ENCODE results near the gene FMNL2. TPM values are rescaled to one million over a fixed set of nuclear protein-coding genes. Genes with fewer than 3 reads are reported as not detected.

FMNL2 gene
- total and polyA plus RNA-seq, 4 donors, result 81.1 to 173 (median 146) TPM

DNA sequence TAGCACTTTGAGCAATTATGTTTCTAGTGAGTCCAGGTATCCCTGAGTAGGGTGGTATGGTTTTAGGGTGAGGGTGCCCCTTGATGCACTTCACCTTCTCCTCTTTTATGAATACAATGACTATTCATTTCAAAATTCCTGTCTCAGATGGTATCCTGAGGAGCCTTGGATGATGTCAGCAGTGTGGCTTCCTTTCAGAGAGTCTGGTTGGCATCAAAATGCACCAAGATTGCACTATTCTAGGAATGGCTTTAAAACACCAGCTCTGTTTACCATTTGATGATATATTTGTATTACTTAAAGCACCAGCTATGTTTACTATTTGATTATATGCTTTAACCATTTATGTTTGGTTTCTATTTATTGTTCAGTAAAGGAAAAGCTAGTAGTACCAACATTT lies 141.0 kb downstream of the FMNL2 start:
- Histone ChIP-seq H3K4me3 (ENCODE audit: low read depth, low read length) (no peak overlapping the region), H3K27me3 (ENCODE audit: control insufficient read depth, insufficient read depth, low read length) (no peaks in the 10 kb centered on the region), H3K4me1 (ENCODE audit: control insufficient read depth, insufficient read depth, low read length) (peaks cover 16% of the 10 kb centered on the region), H3K27ac (ENCODE audit: low read depth, low read length) (no peak overlapping the region), H3K36me3 (ENCODE audit: control insufficient read depth, insufficient read depth, low read length) (no peaks in the 10 kb centered on the region), H3K9me3 (ENCODE audit: control insufficient read depth, insufficient read depth, low read length) (no peaks in the 10 kb centered on the region)
- DNase-seq (ENCODE audit: low read depth in 4 of 6, low spot score in 6 of 6), result no peak

DNA sequence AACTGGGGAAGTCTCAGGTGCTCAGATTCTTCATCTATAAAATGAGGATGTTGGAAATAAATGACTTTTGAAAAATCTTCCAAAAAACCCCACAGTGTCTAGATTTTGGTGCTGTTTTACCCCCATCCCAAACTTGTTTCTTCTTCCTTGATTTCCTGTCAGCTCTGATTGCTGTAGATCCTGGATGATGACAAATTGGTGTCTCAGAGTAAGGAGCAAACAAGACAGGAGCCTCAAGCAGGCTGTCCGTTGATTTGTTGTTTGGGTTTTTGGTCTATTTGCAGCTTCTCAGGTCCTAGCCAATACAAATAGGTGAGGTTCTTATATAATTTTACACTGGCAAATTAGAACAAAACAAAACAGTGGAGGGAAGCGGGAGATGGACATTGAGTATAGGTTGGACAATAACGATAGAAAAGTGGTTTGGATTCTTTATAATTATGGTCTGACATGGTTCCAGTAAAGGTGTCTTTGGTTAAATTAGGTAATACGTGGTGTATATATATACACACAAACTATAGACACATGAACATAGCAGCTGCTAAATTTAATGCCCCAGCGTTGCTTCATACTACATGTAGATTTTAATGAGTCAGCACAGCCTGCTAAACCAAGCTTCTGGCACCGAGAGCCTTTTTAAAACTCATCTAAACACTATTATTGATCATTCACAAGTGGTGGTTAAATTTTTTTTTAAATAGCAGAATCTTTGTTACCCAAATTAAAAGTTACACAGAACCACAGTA lies 142.5 kb downstream of the FMNL2 start:
- DNase-seq (ENCODE audit: low read depth in 4 of 6, low spot score in 6 of 6), result no peak
- no peaks in the 10 kb centered on the region for H3K27me3 ChIP-seq (ENCODE audit: control insufficient read depth, insufficient read depth, low read length)
- WGBS (ENCODE audit: insufficient coverage), result no CpG with 5 or more reads among the region's 6 CpGs
- H3K9me3 ChIP-seq (ENCODE audit: control insufficient read depth, insufficient read depth, low read length), result no peaks in the 10 kb centered on the region
- H3K4me1 ChIP-seq (ENCODE audit: control insufficient read depth, insufficient read depth, low read length), result peaks cover 9% of the 10 kb centered on the region
- no peaks in the 10 kb centered on the region for H3K36me3 ChIP-seq (ENCODE audit: control insufficient read depth, insufficient read depth, low read length)
- H3K27ac ChIP-seq (ENCODE audit: low read depth, low read length), result no peak overlapping the region
- H3K4me3 ChIP-seq (ENCODE audit: low read depth, low read length), result no peak overlapping the region

DNA sequence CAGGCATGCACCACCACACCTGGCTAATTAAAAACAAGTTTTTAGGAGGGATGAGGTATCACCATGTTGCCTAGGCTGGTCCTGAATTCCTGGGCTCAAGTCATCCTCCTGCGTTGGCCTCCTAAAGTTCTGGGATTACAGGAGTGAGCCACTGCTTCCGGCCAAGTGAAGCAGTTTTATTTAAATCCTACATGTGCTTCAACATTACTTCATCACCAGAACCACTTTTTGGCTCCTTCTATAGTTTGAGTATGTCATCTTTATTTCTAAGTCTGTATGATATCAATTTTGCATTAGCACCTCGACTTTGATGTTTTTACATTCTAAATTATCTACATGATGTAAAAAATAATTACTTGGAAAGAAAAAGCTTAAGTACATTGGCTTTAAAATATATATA lies 144.3 kb downstream of the FMNL2 start:
- no CpG with 5 or more reads among the region's 3 CpGs for WGBS (ENCODE audit: insufficient coverage)
- Histone ChIP-seq H3K27ac (ENCODE audit: low read depth, low read length) (no peak overlapping the region), H3K36me3 (ENCODE audit: control insufficient read depth, insufficient read depth, low read length) (no peaks in the 10 kb centered on the region), H3K4me1 (ENCODE audit: control insufficient read depth, insufficient read depth, low read length) (peaks cover 4% of the 10 kb centered on the region), H3K4me3 (ENCODE audit: low read depth, low read length) (no peak overlapping the region), H3K27me3 (ENCODE audit: control insufficient read depth, insufficient read depth, low read length) (no peaks in the 10 kb centered on the region), H3K9me3 (ENCODE audit: control insufficient read depth, insufficient read depth, low read length) (no peaks in the 10 kb centered on the region)
- no peak for DNase-seq (ENCODE audit: low read depth in 4 of 6, low spot score in 6 of 6)

DNA sequence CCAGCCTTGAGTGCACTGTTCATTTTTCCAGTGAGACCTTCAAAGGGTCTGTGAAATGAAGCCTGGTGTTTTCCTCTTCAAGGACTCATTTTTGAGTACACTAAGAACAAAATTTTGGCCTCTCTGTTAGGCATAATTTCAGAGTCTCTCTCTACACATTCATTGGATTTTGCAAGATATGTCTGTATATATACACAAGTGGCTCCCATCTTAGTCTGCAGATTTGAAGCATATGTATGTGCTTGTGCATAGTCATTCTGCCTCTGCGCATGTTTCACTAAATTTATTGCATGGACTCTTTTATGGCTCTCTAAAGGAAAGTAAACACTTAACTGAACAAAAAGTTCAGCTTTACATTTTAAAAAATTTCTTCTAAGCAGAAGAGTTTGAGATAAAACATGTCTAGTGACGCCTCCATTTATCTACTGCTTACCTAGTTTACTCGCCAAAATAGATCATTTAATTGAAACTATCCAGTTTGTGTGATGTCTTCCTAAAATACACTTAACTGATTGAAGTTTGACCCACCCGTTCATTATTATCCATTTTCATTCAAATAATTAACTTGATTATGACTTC lies 145.9 kb downstream of the FMNL2 start:
- no peak for DNase-seq (ENCODE audit: low read depth in 4 of 6, low spot score in 6 of 6)
- Histone ChIP-seq H3K27ac (ENCODE audit: low read depth, low read length) (no peak overlapping the region), H3K9me3 (ENCODE audit: control insufficient read depth, insufficient read depth, low read length) (no peaks in the 10 kb centered on the region), H3K4me3 (ENCODE audit: low read depth, low read length) (no peak overlapping the region), H3K36me3 (ENCODE audit: control insufficient read depth, insufficient read depth, low read length) (no peaks in the 10 kb centered on the region), H3K4me1 (ENCODE audit: control insufficient read depth, insufficient read depth, low read length) (peaks cover 9% of the 10 kb centered on the region), H3K27me3 (ENCODE audit: control insufficient read depth, insufficient read depth, low read length) (no peaks in the 10 kb centered on the region)
- no CpG with 5 or more reads among the region's 4 CpGs for WGBS (ENCODE audit: insufficient coverage)

DNA sequence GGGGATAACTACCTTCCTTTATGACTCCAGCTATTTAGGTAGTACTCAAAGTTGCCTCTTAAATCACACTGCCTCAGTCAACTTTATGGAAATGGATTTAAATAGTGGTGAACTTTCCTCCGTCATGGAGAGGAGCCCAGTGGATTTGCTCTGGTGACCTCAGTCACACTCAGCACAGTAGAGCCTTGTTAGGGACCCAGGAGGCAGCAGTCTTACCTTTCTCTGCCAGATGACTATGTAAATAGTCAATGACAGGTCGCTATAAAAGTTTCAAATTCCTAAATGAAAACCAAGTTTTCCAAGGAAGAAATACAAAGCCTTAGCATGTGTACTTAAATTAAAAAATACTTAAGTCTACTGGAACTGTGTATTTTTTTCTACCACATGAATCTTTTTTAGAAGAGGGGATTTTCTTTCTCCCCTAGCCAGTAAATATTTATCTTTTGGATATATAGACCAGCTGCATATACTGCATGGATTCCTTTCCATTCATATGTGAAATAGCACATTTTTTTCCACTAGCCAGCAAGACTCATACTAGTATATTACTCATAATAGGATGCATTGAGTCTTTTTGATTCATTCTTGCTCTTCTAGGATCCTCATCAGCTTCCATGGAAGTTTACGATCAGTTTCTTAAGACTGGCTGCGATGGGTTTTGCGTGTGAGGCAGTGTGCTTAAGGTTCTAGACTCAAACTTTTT lies 147.1 kb downstream of the FMNL2 start:
- no peak overlapping the region for H3K27ac ChIP-seq (ENCODE audit: low read depth, low read length)
- H3K4me3 ChIP-seq (ENCODE audit: low read depth, low read length), result no peak overlapping the region
- DNase-seq (ENCODE audit: low read depth in 4 of 6, low spot score in 6 of 6), result no peak
- WGBS (ENCODE audit: insufficient coverage), result no CpG with 5 or more reads among the region's 5 CpGs
- no peaks in the 10 kb centered on the region for H3K9me3 ChIP-seq (ENCODE audit: control insufficient read depth, insufficient read depth, low read length)
- H3K27me3 ChIP-seq (ENCODE audit: control insufficient read depth, insufficient read depth, low read length), result no peaks in the 10 kb centered on the region
- peaks cover 9% of the 10 kb centered on the region for H3K4me1 ChIP-seq (ENCODE audit: control insufficient read depth, insufficient read depth, low read length)
- H3K36me3 ChIP-seq (ENCODE audit: control insufficient read depth, insufficient read depth, low read length), result no peaks in the 10 kb centered on the region

DNA sequence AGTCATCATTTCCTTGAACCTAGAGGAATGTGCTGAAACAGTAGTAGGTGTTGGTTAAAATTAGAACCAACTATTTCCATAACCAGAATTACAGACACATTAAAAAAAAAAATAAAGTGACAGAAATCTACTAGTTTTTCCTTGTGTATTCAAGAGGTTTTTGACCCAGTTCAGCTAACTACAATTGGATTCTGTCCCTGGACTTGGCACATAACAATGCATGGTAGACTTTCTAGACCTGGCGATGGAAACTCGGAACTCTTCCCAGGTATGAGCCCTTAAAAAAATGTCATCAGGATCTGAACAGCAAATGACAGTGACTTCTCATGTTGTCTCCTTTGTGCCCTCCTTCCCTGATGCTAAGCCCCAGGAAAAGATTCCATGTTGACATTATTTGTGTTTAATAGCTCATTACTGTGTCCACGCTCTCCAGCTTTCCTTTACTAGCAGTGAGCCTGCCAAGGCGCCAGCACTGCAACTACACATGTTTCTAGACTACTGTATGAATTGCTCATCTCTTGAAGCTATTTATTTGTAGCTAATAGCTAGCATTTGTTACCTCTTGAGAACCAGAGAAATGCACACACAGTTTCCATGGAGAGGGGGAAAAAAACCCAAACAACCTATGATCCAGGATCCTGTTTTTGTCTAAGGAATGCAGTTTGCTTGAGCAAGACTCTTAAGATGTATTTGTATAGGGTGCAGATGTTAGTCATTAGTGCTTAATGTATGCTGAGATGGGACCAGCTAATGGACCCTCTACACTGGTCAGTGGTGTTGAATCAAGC lies 148.5 kb downstream of the FMNL2 start:
- no peak overlapping the region for H3K4me3 ChIP-seq (ENCODE audit: low read depth, low read length)
- WGBS (ENCODE audit: insufficient coverage), result 100% methylated on average over 2 of the region's 4 CpGs
- no peaks in the 10 kb centered on the region for H3K36me3 ChIP-seq (ENCODE audit: control insufficient read depth, insufficient read depth, low read length)
- DNase-seq (ENCODE audit: low read depth in 4 of 6, low spot score in 6 of 6), result no peak
- H3K9me3 ChIP-seq (ENCODE audit: control insufficient read depth, insufficient read depth, low read length), result no peaks in the 10 kb centered on the region
- H3K27me3 ChIP-seq (ENCODE audit: control insufficient read depth, insufficient read depth, low read length), result no peaks in the 10 kb centered on the region
- peaks cover 9% of the 10 kb centered on the region for H3K4me1 ChIP-seq (ENCODE audit: control insufficient read depth, insufficient read depth, low read length)
- H3K27ac ChIP-seq (ENCODE audit: low read depth, low read length), result no peak overlapping the region

DNA sequence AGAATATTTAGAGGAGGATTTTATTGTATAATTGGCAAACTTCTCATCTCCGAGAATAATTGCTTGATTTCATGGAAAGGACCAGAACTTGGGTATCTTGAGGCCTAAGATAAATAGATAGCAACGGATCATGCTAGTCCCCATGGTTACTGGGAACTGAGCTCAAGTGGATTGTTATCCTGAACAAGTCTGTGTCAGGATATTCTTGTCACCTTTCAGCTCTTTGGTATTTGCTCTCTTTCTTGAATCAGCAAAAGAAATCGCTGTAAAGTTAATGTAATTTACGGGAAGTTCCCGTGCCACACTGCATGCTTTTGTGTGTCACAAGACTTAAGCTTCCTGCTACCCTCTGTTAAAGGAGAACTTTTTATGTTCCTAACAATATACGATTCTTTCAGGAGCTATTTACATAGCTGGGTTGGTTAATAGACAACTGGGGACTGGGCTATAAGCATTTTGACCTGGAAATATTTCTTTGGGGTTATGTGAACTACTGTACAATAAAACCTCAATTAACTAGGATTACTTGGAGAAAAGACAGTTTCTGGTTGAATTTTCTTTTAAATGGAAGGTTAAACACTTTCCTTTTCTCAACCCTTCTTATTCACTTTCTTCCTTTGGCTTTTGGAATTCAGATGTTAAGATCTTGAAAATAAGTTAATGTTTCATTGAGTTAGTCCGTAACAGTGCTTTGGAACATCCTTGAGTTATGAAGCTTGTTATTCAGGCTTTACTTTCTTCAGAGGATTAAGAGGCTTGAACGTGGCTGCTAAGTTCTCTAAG lies 151.2 kb downstream of the FMNL2 start:
- WGBS (ENCODE audit: insufficient coverage), result 29% methylated on average over 2 of the region's 8 CpGs
- no peaks in the 10 kb centered on the region for H3K9me3 ChIP-seq (ENCODE audit: control insufficient read depth, insufficient read depth, low read length)
- H3K4me1 ChIP-seq (ENCODE audit: control insufficient read depth, insufficient read depth, low read length), result peaks cover 16% of the 10 kb centered on the region
- DNase-seq (ENCODE audit: low read depth in 4 of 6, low spot score in 6 of 6), result peak in 1 of 6 donors; percentile 60
- H3K27me3 ChIP-seq (ENCODE audit: control insufficient read depth, insufficient read depth, low read length), result no peaks in the 10 kb centered on the region
- H3K4me3 ChIP-seq (ENCODE audit: low read depth, low read length), result no peak overlapping the region
- H3K27ac ChIP-seq (ENCODE audit: low read depth, low read length), result peak overlapping the region; percentile 76
- H3K36me3 ChIP-seq (ENCODE audit: control insufficient read depth, insufficient read depth, low read length), result no peaks in the 10 kb centered on the region

DNA sequence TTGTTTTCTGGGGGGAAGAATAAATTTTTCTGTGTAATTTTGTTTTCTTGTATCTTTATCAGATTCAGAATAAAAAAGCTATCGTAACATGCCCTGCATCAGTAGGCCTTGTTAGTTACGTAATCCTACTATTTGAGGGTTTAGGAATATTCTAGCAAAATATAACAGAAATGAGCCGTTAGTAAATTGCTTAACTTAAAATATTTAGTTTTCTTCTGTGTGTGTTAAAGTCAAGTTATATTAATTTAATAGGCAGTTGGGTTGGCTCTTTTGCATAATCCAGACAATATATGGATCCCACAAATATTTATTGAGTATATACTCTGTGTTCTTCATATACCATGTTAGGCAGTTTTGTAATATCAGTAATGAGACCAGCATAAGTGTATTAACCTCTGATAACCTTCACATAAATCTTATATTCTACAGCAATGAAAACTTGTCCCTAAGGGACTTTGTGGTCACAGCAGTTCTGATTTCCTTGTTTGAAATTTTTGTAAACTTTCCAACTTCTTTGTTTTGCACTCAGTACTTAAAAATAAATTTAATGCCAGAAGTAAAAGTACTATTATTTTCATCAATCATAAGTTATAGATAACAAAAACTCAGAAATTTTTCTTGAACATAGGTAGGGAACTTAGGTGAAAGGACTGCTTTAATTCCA lies 151.9 kb downstream of the FMNL2 start:
- Histone ChIP-seq H3K27me3 (ENCODE audit: control insufficient read depth, insufficient read depth, low read length) (no peaks in the 10 kb centered on the region), H3K27ac (ENCODE audit: low read depth, low read length) (peak overlapping the region; percentile 76), H3K9me3 (ENCODE audit: control insufficient read depth, insufficient read depth, low read length) (no peaks in the 10 kb centered on the region), H3K36me3 (ENCODE audit: control insufficient read depth, insufficient read depth, low read length) (no peaks in the 10 kb centered on the region), H3K4me3 (ENCODE audit: low read depth, low read length) (no peak overlapping the region), H3K4me1 (ENCODE audit: control insufficient read depth, insufficient read depth, low read length) (peaks cover 22% of the 10 kb centered on the region)
- no peak for DNase-seq (ENCODE audit: low read depth in 4 of 6, low spot score in 6 of 6)
- no CpG with 5 or more reads among the region's 3 CpGs for WGBS (ENCODE audit: insufficient coverage)

All from spinal cord (tissue), 10 donors.